IMR-90 (cell line): ENCODE results near the gene TBX1. TPM values are rescaled to one million over a fixed set of nuclear protein-coding genes. Genes with fewer than 3 reads are reported as not detected.

Experiments
- ATAC-seq: fragments of 200-7000 bp; cut with Tn5 transposase; 2 replicates; pipeline ENCODE4 v1.9.1; 2020; ENCODE audit warnings: low read depth, mild to moderate bottlenecking, moderate library complexity
- BruUV-seq: library from RNA; stranded (reverse); fragments of 400-500 nt; replicated peaks from 2 replicates; lab custom pipeline; 2021; lab: Mats Ljungman, UMichigan
- CTCF ChIA-PET: fragments of 300-600 bp; formaldehyde crosslinking; extraction: SDS; loops from one replicate; lab custom pipeline; 2021; ENCODE audit warnings: antibody characterized with exemption; lab: Yijun Ruan, JAX
- POLR2A ChIA-PET: fragments of 300-600 bp; sonication (Branson Sonifier 250); formaldehyde crosslinking; loops from one replicate; lab custom pipeline; 2022; ENCODE audit warnings: antibody characterized with exemption; ENCODE audit not compliant: unreplicated experiment; lab: Charles Lee
- DNase-seq: peaks from one replicate; pipeline ENCODE4 v3.0.0; 2013
- H2AFZ ChIP-seq: replicated peaks from 2 replicates; pipeline ENCODE3; 2013; ENCODE audit warnings: low read length, mild to moderate bottlenecking; ENCODE audit not compliant: poor library complexity
- H2AK5ac ChIP-seq: 2 replicates; pipeline ENCODE4 v1.6.1; 2013; ENCODE audit warnings: low read depth, low read length, inconsistent platforms
- H2AK9ac ChIP-seq: replicated peaks from 2 replicates; pipeline ENCODE3; 2013; ENCODE audit warnings: mild to moderate bottlenecking, low read depth, low read length, moderate library complexity; ENCODE audit not compliant: poor library complexity
- H2BK120ac ChIP-seq: 2 replicates; pipeline ENCODE4 v1.6.1; 2013; ENCODE audit warnings: low read depth, low read length, inconsistent platforms
- H2BK15ac ChIP-seq: 3 replicates; pipeline ENCODE4 v1.6.1; 2013; ENCODE audit warnings: low read depth, low read length, inconsistent platforms
- H2BK20ac ChIP-seq: 2 replicates; pipeline ENCODE4 v1.6.1; 2013; ENCODE audit warnings: low read depth, mild to moderate bottlenecking, inconsistent platforms, low read length, moderate library complexity
- H2BK5ac ChIP-seq: 2 replicates; pipeline ENCODE4 v1.6.1; 2013; ENCODE audit warnings: mild to moderate bottlenecking, low read depth, low read length, inconsistent platforms; ENCODE audit not compliant: poor library complexity, severe bottlenecking
- H3K14ac ChIP-seq: replicated peaks from 2 replicates; pipeline ENCODE4 v1.6.1; 2013; ENCODE audit warnings: low read depth, low read length, inconsistent platforms
- H3K18ac ChIP-seq: 2 replicates; pipeline ENCODE4 v1.6.1; 2013; ENCODE audit warnings: low read depth, low read length, control low read depth
- H3K23ac ChIP-seq: 2 replicates; pipeline ENCODE4 v1.6.1; 2013; ENCODE audit warnings: low read depth, low read length, inconsistent platforms
- H3K27ac ChIP-seq: 2 replicates; pipeline ENCODE4 v1.5.1; 2013; ENCODE audit warnings: mild to moderate bottlenecking, control low read depth, low read length; ENCODE audit not compliant: insufficient read depth
- H3K27me3 ChIP-seq: 2 replicates; pipeline ENCODE4 v1.6.1; 2013; ENCODE audit warnings: low read length; ENCODE audit not compliant: control insufficient read depth, insufficient read depth
- H3K36me3 ChIP-seq: 2 replicates; pipeline ENCODE4 v1.6.1; 2013; ENCODE audit warnings: low read length, mixed read lengths; ENCODE audit not compliant: control insufficient read depth, insufficient read depth
- H3K4ac ChIP-seq: 2 replicates; pipeline ENCODE4 v1.6.1; 2013; ENCODE audit warnings: low read depth, low read length, inconsistent platforms
- H3K4me1 ChIP-seq: 2 replicates; pipeline ENCODE4 v1.6.1; 2013; ENCODE audit warnings: low read length, mixed read lengths; ENCODE audit not compliant: control insufficient read depth, insufficient read depth
- H3K4me2 ChIP-seq: 2 replicates; pipeline ENCODE4 v1.6.1; 2013; ENCODE audit warnings: low read depth, mild to moderate bottlenecking, control low read depth, low read length, moderate library complexity
- H3K4me3 ChIP-seq: 2 replicates; pipeline ENCODE4 v1.5.1; 2013; ENCODE audit warnings: low read depth, mild to moderate bottlenecking, control low read depth, low read length, moderate library complexity; ENCODE audit not compliant: insufficient read depth
- H3K56ac ChIP-seq: 2 replicates; pipeline ENCODE4 v1.6.1; 2013; ENCODE audit warnings: low read length, inconsistent platforms; ENCODE audit not compliant: insufficient read depth; ENCODE audit errors: extremely low read depth
- H3K79me1 ChIP-seq, 2 experiments: 2 replicates each; pipeline ENCODE4 v1.6.1; 2013; ENCODE audit warnings: low read length in 2 of 2, inconsistent platforms in 1 of 2, low read depth in 1 of 2
- H3K9ac ChIP-seq: 2 replicates; pipeline ENCODE4 v1.6.1; 2013; ENCODE audit warnings: low read depth, low read length, control low read depth
- H3K9me1 ChIP-seq: 2 replicates; pipeline ENCODE4 v1.6.1; 2013; ENCODE audit warnings: low read length, inconsistent platforms; ENCODE audit not compliant: insufficient read depth
- H3K9me3 ChIP-seq: 2 replicates; pipeline ENCODE4 v1.6.1; 2013; ENCODE audit warnings: low read length; ENCODE audit not compliant: control insufficient read depth, insufficient read depth
- H4K20me1 ChIP-seq: 2 replicates; pipeline ENCODE4 v1.6.1; 2013; ENCODE audit warnings: low read length, inconsistent platforms; ENCODE audit not compliant: insufficient read depth
- H4K5ac ChIP-seq: 2 replicates; pipeline ENCODE4 v1.6.1; 2013; ENCODE audit warnings: mild to moderate bottlenecking, low read depth, low read length, control low read depth
- H4K8ac ChIP-seq, 2 experiments: 2 replicates each; pipeline ENCODE4 v1.6.1; 2013; ENCODE audit warnings: low read depth in 2 of 2, low read length in 2 of 2, control low read depth in 1 of 2, inconsistent platforms in 1 of 2
- H4K91ac ChIP-seq: 2 replicates; pipeline ENCODE4 v1.6.1; 2013; ENCODE audit warnings: low read depth, low read length, inconsistent platforms; ENCODE audit not compliant: insufficient read depth
- BHLHE40 ChIP-seq: fragments of 150-350 bp; IDR thresholded peaks from 2 replicates; pipeline ENCODE4 v1.6.1; 2016; ENCODE audit warnings: mild to moderate bottlenecking, low read depth, low read length
- CEBPB ChIP-seq: IDR thresholded peaks from 2 replicates; pipeline ENCODE4 v1.6.1; 2012; ENCODE audit warnings: low read depth, low read length, improper control_type of control experiment
- CHD1 ChIP-seq: IDR thresholded peaks from 2 replicates; pipeline ENCODE4 v1.6.1; 2012; ENCODE audit warnings: low read depth, low read length, improper control_type of control experiment
- CTCF ChIP-seq: conservative IDR thresholded peaks from 2 replicates; pipeline ENCODE4 v1.5.1; 2012; ENCODE audit warnings: mild to moderate bottlenecking, low read depth, low read length, improper control_type of control experiment
- ELK1 ChIP-seq: fragments of 150-350 bp; IDR thresholded peaks from 2 replicates; pipeline ENCODE4 v1.6.1; 2016; ENCODE audit warnings: low read depth, mild to moderate bottlenecking, low read length, moderate library complexity, borderline replicate concordance
- FOS ChIP-seq: fragments of 150-350 bp; IDR thresholded peaks from 2 replicates; pipeline ENCODE4 v1.6.1; 2016; ENCODE audit warnings: low read depth, low read length
- MAFK ChIP-seq: IDR thresholded peaks from 2 replicates; pipeline ENCODE4 v1.6.1; 2012; ENCODE audit warnings: low read depth, low read length, improper control_type of control experiment
- MAZ ChIP-seq: IDR thresholded peaks from 2 replicates; pipeline ENCODE4 v1.6.1; 2012; ENCODE audit warnings: low read depth, mild to moderate bottlenecking, low read length, improper control_type of control experiment, moderate library complexity, borderline replicate concordance
- MXI1 ChIP-seq: IDR thresholded peaks from 2 replicates; pipeline ENCODE4 v1.6.1; 2012; ENCODE audit warnings: low read depth, mild to moderate bottlenecking, low read length, moderate library complexity, borderline replicate concordance
- NFE2L2 ChIP-seq: fragments of 150-350 bp; IDR thresholded peaks from 2 replicates; pipeline ENCODE4 v1.6.1; 2016; ENCODE audit warnings: low read depth, mild to moderate bottlenecking, low read length
- POLR2A ChIP-seq: IDR thresholded peaks from 2 replicates; pipeline ENCODE4 v1.6.1; 2012; ENCODE audit warnings: mild to moderate bottlenecking, low read depth, low read length
- RAD21 ChIP-seq: IDR thresholded peaks from 2 replicates; pipeline ENCODE4 v1.6.1; 2012; ENCODE audit warnings: low read length, improper control_type of control experiment
- RCOR1 ChIP-seq: IDR thresholded peaks from 2 replicates; pipeline ENCODE4 v1.6.1; 2012; ENCODE audit warnings: mild to moderate bottlenecking, low read length, improper control_type of control experiment; ENCODE audit not compliant: insufficient replicate concordance
- RFX5 ChIP-seq: IDR thresholded peaks from 2 replicates; pipeline ENCODE4 v1.8.0; 2012; ENCODE audit warnings: low read depth, mild to moderate bottlenecking, low read length, moderate library complexity
- SMC3 ChIP-seq: fragments of 150-350 bp; IDR thresholded peaks from 2 replicates; pipeline ENCODE4 v1.6.1; 2016; ENCODE audit warnings: low read depth, mild to moderate bottlenecking, antibody characterized with exemption, low read length, moderate library complexity
- USF2 ChIP-seq: fragments of 150-350 bp; IDR thresholded peaks from 2 replicates; pipeline ENCODE4 v1.6.1; 2017; ENCODE audit warnings: mild to moderate bottlenecking, antibody characterized with exemption, low read length, low read depth
- WGBS, 2 experiments: methylation state at CpG; one replicate each; pipeline versions ENCODE4 v1.1.5 to v1.1.7; 2013; ENCODE audit warnings: missing lambda C conversion rate in 2 of 2; ENCODE audit not compliant: insufficient read length in 1 of 2; ENCODE audit errors: extremely low coverage in 2 of 2; 5-methylcytosine and 5-hydroxymethylcytosine counted together
- dilution Hi-C: fragments of 300-500 bp; cut with HindIII; formaldehyde crosslinking; loops from one replicate; pipeline ENCODE4 v1.14.3; 2018; ENCODE audit warnings: low sequenced_read_pairs; ENCODE audit not compliant: unreplicated experiment
- in situ Hi-C: fragments of 300-500 bp; cut with MboI; formaldehyde crosslinking; loops from 3 replicates; pipeline ENCODE4 v1.14.3; 2019; ENCODE audit warnings: low sequenced_read_pairs, inconsistent platforms, mixed read lengths
- intact Hi-C: fragments of 100-400 bp; cut with micrococcal nuclease; formaldehyde crosslinking; loops from 2 replicates; pipeline ENCODE4 v1.10.0; 2022
- polyA plus RNA-seq, 3 experiments: library from polyadenylated mRNA; depleted of rRNA; stranded (reverse); fragments of >200 nt; gene quantifications; 2 replicates each; pipeline ENCODE4 v1.2.3, GENCODE V29; 2012; ENCODE audit warnings: low replicate concordance in 1 of 3
- total RNA-seq: library from RNA; depleted of rRNA; stranded (reverse); fragments of >200 nt; gene quantifications from 2 replicates; pipeline ENCODE4 v1.2.3, GENCODE V29; 2012

The TBX1 gene
- total and polyA plus RNA-seq, 2 of the 4 experiments (the other 2 are of a cell fraction): 0.03 TPM; not detected in 1

- Histone ChIP-seq H3K4me2 (no peak overlapping the region), H3K23ac (no peak overlapping the region), H3K79me1 (no peaks in the 10 kb centered on the region), H3K56ac (no peak overlapping the region), H4K8ac (no peak overlapping the region), H3K9me1 (no peaks in the 10 kb centered on the region; the same call in 1 of the 2 replicates), H2AK5ac (no peak overlapping the region), H3K4ac (no peak overlapping the region), H3K9ac (no peak overlapping the region), H2BK5ac (no peak overlapping the region), H4K91ac (no peak overlapping the region), H2AFZ (no peak overlapping the region), H3K27ac (no peak overlapping the region), H3K14ac (no peak overlapping the region), H2BK20ac (no peak overlapping the region), H2BK15ac (no peak overlapping the region), H2AK9ac (no peak overlapping the region), H3K27me3 (no peaks in the 10 kb centered on the region), H3K4me1 (no peaks in the 10 kb centered on the region), H4K20me1 (no peaks in the 10 kb centered on the region), H3K36me3 (peaks cover 3% of the 10 kb centered on the region), H3K9me3 (peaks cover 8% of the 10 kb centered on the region), H3K4me3 (no peak overlapping the region), H2BK120ac (no peak overlapping the region), H3K18ac (no peak overlapping the region), H4K5ac (no peak overlapping the region)
- CTCF ChIA-PET: no interaction called here
- dilution Hi-C loops (no loop called here), intact Hi-C loops (no loop called here), in situ Hi-C loops (no loop called here)
- DNase-seq: no peak
- 95% methylated on average over 15 of the region's 34 CpGs; no CpG with 5 or more reads in 1 of the 2 experiments for WGBS, 2 experiments
- no TSS peak for BruUV-seq
- TF ChIP-seq ELK1 (no peak), CHD1 (no peak), CTCF (no peak), USF2 (no peak), RAD21 (no peak), RFX5 (no peak), SMC3 (no peak), POLR2A (no peak), FOS (no peak), RCOR1 (no peak), MAFK (no peak), NFE2L2 (no peak), MAZ (no peak), MXI1 (no peak), BHLHE40 (no peak), CEBPB (no peak)
- ATAC-seq: no peak
- POLR2A ChIA-PET: no interaction called here
Measured at GRCh38 chr22:19788661-19789225, 28.2 kb downstream of the TBX1 start.
